ENCODE measurements around the gene MTFP1.
"Not testable (repeated sequence)": the region's sequence is repeated elsewhere in the genome, so short reads cannot be mapped to it uniquely, and the experiment has no call there.

Gene MTFP1

DNA sequence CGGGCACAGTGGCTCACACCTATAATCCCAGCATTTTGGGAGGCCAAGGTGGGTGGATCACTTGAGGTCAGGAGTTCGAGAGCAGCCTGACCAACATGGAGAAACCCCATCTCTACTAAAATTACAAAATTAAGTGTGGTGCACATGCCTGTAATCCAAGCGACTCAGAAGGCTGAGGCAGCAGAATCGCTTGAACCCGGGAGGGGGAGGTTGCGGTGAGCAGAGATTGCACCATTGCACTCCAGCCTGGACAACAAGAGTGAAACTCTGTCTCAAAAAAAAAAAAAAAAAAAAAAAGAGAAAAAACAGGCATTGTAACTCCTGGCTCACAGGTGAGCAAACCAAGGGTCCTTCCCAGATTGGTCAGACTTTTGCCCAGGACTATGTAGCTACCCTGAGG lies 35.0 kb downstream of the MTFP1 start:
- in situ Hi-C loops (cut with MboI; ENCODE audit: low sequenced_read_pairs); H3K27me3 ChIP-seq (ENCODE audit: low read depth); H3K9me3 ChIP-seq; H3K36me3 ChIP-seq (replicated peaks); H3K4me3 ChIP-seq; H3K4me1 ChIP-seq; DNase-seq (ENCODE audit: low spot score in 2 of 2): not testable (repeated sequence)

DNA sequence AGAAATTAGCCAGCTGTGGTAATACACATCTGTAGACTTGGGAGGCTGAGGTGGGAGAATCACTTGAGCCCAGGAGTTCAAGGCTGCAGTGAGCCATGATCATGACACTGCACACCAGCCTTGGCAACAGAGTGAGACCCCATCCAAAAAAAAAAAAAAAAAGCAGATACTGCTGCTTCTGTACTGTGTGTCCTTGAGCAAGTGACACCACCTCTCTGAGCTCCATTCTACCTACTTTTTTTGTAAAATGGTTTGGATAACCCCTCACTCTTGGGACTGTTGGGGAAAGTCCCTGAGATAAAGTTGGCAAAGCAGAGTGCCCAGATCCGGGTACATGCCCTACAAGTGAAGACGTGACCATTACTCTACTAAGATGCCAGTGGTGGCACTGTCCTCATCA lies 43.6 kb downstream of the MTFP1 start:
- Histone ChIP-seq H3K4me3 (no peak overlapping the region), H3K9me3 (no peaks in the 10 kb centered on the region), H3K27me3 (ENCODE audit: low read depth) (peaks cover 20% of the 10 kb centered on the region), H3K36me3 (replicated peaks) (no peaks in the 10 kb centered on the region), H3K4me1 (no peaks in the 10 kb centered on the region)
- in situ Hi-C loops (cut with MboI; ENCODE audit: low sequenced_read_pairs): no loop called here
- no peak for DNase-seq (ENCODE audit: low spot score in 2 of 2)

DNA sequence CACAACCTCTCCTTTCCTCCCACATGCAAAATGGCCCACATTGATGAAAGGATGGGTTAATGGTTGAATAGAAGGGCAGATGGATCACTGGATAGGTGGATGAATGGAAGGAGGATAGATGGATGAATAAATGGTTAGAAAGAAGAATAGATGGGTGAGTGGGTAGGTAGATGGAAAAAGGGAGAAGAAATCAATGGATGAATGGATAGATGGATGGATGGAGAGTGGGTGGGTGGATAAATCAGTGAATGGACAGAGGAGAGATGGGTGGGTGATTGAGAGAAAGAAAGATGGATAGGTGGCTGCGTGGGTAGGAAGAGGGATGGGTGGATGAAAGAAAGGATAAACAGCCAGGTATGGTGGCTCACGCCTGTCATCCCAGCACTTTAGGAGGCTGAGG lies 45.1 kb downstream of the MTFP1 start:
- Histone ChIP-seq H3K4me1 (no peaks in the 10 kb centered on the region), H3K9me3 (no peaks in the 10 kb centered on the region), H3K36me3 (replicated peaks) (no peaks in the 10 kb centered on the region), H3K27me3 (ENCODE audit: low read depth) (peaks cover 26% of the 10 kb centered on the region), H3K4me3 (no peak overlapping the region)
- no peak for DNase-seq (ENCODE audit: low spot score in 2 of 2)
- in situ Hi-C loops (cut with MboI; ENCODE audit: low sequenced_read_pairs): no loop called here

DNA sequence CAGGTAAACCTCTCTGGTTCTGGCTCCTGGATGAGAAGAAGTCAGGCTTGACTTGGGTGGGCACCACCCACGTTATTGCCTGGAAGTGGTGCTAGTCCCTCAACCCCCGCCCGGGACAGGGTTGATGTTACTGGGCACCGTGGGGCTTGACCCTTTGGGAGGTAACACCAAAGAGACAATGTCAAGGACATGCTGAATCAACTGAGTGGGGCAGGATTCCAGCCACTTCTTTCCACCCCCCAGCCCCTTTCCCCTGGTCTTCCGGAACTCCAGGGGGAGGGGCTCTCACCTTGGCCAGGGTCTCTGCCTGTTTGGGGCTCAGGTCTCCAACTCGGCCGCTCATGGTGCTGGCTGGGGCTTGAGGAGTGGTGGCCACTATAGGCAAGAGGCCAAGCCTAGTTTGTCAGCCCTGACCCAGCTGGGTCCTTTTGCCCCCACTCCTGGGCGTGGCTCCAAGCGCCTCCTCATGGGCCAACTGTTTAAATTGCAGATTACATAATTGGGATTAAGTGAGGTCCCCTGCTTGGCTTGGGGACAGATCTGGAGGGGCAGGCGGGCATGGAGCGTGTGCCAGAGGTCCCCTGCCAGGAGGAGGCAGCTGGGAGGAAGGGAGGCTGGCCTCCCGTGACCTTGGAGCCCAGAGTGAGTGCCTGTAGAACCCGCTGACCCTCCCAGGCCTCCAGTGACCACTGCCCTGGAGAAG lies 46.2 kb downstream of the MTFP1 start, which contains the start of gene SEC14L3:
SEC14L3 (minus strand) TSS at position 402 of the 703 bp plus-strand sequence; CDS start at position 343, 59 bp downstream.
- Histone ChIP-seq H3K4me3 (no peak within 1 kb of the TSS), H3K9me3 (no peaks in the 10 kb centered on the region), H3K4me1 (no peaks in the 10 kb centered on the region), H3K27me3 (ENCODE audit: low read depth) (peaks cover 26% of the 10 kb centered on the region), H3K36me3 (replicated peaks) (no peaks in the 10 kb centered on the region)
- DNase-seq (ENCODE audit: low spot score in 2 of 2): no peak
- in situ Hi-C loops (cut with MboI; ENCODE audit: low sequenced_read_pairs): no loop called here

- no peaks in the 10 kb centered on the region for H3K4me1 ChIP-seq
- H3K9me3 ChIP-seq: no peaks in the 10 kb centered on the region
- DNase-seq (ENCODE audit: low spot score in 2 of 2): no peak
- no peaks in the 10 kb centered on the region for H3K36me3 ChIP-seq (replicated peaks)
- no peak overlapping the region for H3K4me3 ChIP-seq
- in situ Hi-C loops (cut with MboI; ENCODE audit: low sequenced_read_pairs): no loop called here
- peaks cover 33% of the 10 kb centered on the region for H3K27me3 ChIP-seq (ENCODE audit: low read depth)
These were observed 47.6 kb downstream of the MTFP1 start for GRCh38 chr22:30472994-30473720.

GRCh38 chr22:30474121-30474520 lies 48.6 kb downstream of the MTFP1 start:
- in situ Hi-C loops (cut with MboI; ENCODE audit: low sequenced_read_pairs): no loop called here
- Histone ChIP-seq H3K36me3 (replicated peaks) (no peaks in the 10 kb centered on the region), H3K4me1 (no peaks in the 10 kb centered on the region), H3K4me3 (no peak overlapping the region), H3K27me3 (ENCODE audit: low read depth) (peaks cover 40% of the 10 kb centered on the region), H3K9me3 (no peaks in the 10 kb centered on the region)
- DNase-seq (ENCODE audit: low spot score in 2 of 2): no peak

GRCh38 chr22:30474683-30475424 lies 49.3 kb downstream of the MTFP1 start:
- in situ Hi-C loops (cut with MboI; ENCODE audit: low sequenced_read_pairs): no loop called here
- no peak for DNase-seq (ENCODE audit: low spot score in 2 of 2)
- H3K36me3 ChIP-seq (replicated peaks): no peaks in the 10 kb centered on the region

More at GRCh38 chr22:30474683-30475424, 49.3 kb downstream of the MTFP1 start:
- Histone ChIP-seq H3K9me3 (no peaks in the 10 kb centered on the region), H3K4me3 (no peak overlapping the region), H3K27me3 (ENCODE audit: low read depth) (peaks cover 40% of the 10 kb centered on the region), H3K4me1 (no peaks in the 10 kb centered on the region)

Data from HAP-1 (cell line).